ENCODE data around the gene GNG13.
"Not testable (repeated sequence)": the region's sequence is repeated elsewhere in the genome, so short reads cannot be mapped to it uniquely, and the experiment has no call there.

Gene GNG13

DNA sequence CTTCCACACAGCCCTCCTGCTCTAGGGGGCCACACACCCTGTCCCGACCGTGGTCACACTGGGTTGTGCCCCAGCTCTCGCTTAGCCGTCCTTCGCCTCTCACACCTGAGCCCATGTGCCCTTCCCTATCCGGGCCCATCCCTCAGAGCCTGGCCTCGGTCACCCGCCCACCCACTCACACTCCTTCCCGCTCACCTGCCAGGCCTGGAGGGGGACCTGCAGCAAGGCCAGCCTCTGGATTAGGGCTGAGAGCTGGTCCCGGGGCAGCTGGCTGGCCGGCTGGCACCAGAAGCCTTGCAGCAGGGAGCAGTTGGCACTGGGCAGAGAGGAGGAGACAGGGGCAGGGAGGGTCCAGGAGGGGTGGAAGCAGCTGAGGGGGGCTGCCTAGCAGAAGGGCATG lies 22.1 kb downstream of the GNG13 start:
- no peak for DNase-seq (ENCODE audit: low read depth, low spot score)
- Histone ChIP-seq H3K4me3 (ENCODE audit: low read length) (no peak overlapping the region), H3K27ac (ENCODE audit: low read length) (no peak overlapping the region), H3K9me3 (ENCODE audit: control insufficient read depth, insufficient read depth, low read length) (no peaks in the 10 kb centered on the region), H3K36me3 (ENCODE audit: control insufficient read depth, insufficient read depth, low read length) (peaks cover 3% of the 10 kb centered on the region; the same call in 1 of the 2 replicates), H3K27me3 (ENCODE audit: control insufficient read depth, insufficient read depth, low read length) (no peaks in the 10 kb centered on the region), H3K4me1 (ENCODE audit: control insufficient read depth, insufficient read depth, low read length) (no peaks in the 10 kb centered on the region; the same call in 1 of the 2 replicates)
- no CpG with 5 or more reads among the region's 11 CpGs for WGBS (ENCODE audit: insufficient coverage, insufficient read length)

DNA sequence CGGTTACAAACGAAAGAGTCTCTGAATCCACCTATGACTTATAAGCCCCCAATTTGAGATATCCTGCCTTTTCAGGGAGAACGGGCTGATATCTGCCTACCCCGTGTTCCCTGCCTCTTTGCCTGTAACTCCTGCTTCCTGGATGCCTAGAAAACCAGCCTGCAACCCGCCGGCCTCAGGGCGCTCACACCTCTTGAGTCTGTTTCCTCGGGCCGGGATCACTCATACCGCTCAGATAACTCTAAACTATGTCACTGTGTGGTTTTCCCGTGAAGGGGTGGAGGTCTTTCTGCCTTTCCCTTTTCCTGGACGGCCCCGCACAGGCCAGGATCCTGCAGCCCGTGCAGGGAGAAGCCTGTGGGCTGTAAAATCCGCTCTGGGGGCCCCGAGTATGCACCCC lies 22.7 kb downstream of the GNG13 start:
- Histone ChIP-seq H3K4me1 (ENCODE audit: control insufficient read depth, insufficient read depth, low read length) (no peaks in the 10 kb centered on the region; the same call in 1 of the 2 replicates), H3K9me3 (ENCODE audit: control insufficient read depth, insufficient read depth, low read length) (no peaks in the 10 kb centered on the region), H3K4me3 (ENCODE audit: low read length) (no peak overlapping the region)

DNA sequence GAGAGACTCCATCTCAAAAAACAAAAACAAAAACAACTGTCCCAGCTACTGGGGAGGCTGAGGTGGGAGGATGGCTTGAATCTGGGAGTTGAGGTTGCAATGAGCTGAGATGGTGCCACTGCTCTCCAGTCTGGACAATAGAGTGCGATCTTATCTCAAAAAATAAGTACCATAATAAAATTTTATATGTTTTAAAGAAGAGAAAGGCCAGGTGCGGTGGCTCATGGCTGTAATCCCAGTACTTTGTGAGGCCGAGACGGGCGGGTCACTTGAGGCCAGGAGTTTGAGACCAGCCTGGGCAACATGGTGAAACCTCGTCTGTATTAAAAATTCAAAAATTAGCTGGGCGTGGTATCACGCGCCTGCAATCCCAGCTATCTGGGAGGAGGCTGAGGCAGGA lies 23.7 kb downstream of the GNG13 start:
- DNase-seq (ENCODE audit: low read depth, low spot score), result no peak
- H3K36me3 ChIP-seq (ENCODE audit: control insufficient read depth, insufficient read depth, low read length), result peaks cover 3% of the 10 kb centered on the region; the same call in 1 of the 2 replicates
- H3K4me1 ChIP-seq (ENCODE audit: control insufficient read depth, insufficient read depth, low read length), result no peaks in the 10 kb centered on the region; the same call in 1 of the 2 replicates
- WGBS (ENCODE audit: insufficient coverage, insufficient read length), result no CpG with 5 or more reads among the region's 9 CpGs
- no peak overlapping the region for H3K4me3 ChIP-seq (ENCODE audit: low read length)
- H3K27me3 ChIP-seq (ENCODE audit: control insufficient read depth, insufficient read depth, low read length), result no peaks in the 10 kb centered on the region
- no peak overlapping the region for H3K27ac ChIP-seq (ENCODE audit: low read length)
- H3K9me3 ChIP-seq (ENCODE audit: control insufficient read depth, insufficient read depth, low read length), result no peaks in the 10 kb centered on the region

More for the DNA sequence above, 22.7 kb downstream of the GNG13 start:
- H3K27ac ChIP-seq (ENCODE audit: low read length), result no peak overlapping the region
- WGBS (ENCODE audit: insufficient coverage, insufficient read length), result no CpG with 5 or more reads among the region's 16 CpGs
- H3K36me3 ChIP-seq (ENCODE audit: control insufficient read depth, insufficient read depth, low read length), result peaks cover 3% of the 10 kb centered on the region; the same call in 1 of the 2 replicates
- H3K27me3 ChIP-seq (ENCODE audit: control insufficient read depth, insufficient read depth, low read length), result no peaks in the 10 kb centered on the region
- DNase-seq (ENCODE audit: low read depth, low spot score), result no peak

DNA sequence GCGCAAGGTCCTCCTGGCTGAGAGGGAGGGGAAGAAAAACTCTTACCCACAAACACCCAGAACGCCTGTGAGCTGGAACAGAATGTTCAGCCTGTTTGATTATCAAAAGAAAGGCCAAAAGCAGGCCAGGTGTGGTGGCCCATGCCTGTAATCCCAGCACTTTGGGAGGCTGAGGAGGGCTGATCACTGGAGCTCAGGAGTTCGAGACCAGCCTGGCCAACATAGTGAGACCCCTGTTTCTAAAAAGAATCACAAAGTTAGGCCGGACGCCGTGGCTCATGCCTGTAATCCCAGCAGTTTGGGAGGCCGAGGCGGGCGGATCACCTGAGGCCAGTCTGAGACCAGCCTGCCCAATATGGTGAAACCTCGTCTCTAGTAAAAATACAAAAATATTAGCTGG lies 24.2 kb downstream of the GNG13 start:
- WGBS (ENCODE audit: insufficient coverage, insufficient read length), result no CpG with 5 or more reads among the region's 10 CpGs
- H3K27me3 ChIP-seq (ENCODE audit: control insufficient read depth, insufficient read depth, low read length); DNase-seq (ENCODE audit: low read depth, low spot score); H3K4me1 ChIP-seq (ENCODE audit: control insufficient read depth, insufficient read depth, low read length); H3K4me3 ChIP-seq (ENCODE audit: low read length); H3K9me3 ChIP-seq (ENCODE audit: control insufficient read depth, insufficient read depth, low read length); H3K27ac ChIP-seq (ENCODE audit: low read length); H3K36me3 ChIP-seq (ENCODE audit: control insufficient read depth, insufficient read depth, low read length): not testable (repeated sequence)

DNA sequence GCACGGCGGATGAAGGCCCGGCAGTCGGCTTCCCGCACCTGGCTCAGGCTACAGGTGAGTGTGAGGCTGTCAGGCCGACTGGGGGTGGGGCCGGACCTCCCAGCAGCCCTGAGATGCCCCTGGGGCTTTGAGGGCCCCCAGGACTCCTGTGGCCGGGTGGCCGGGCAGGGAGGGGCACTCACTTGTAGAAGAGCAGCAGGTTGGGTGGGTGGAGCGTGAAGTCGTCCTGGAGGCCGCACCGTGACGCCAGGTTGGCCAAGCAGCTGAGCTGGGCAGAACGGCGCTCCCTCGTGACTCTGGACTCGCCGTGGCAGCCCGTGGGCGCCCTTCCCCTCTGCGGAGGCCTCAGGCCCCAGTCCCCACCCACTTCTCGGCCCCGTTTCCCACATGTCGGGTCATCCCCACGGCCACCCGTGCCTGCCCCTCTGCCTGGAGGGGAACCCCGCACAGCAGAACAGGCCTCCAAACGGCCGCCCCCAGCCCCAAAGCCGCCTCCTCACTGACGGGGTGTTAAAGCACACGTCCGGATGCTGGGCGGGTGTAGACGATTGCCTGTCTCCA lies 25.2 kb downstream of the GNG13 start:
- H3K9me3 ChIP-seq (ENCODE audit: control insufficient read depth, insufficient read depth, low read length), result no peaks in the 10 kb centered on the region
- no peaks in the 10 kb centered on the region; the same call in 1 of the 2 replicates for H3K4me1 ChIP-seq (ENCODE audit: control insufficient read depth, insufficient read depth, low read length)
- no peak overlapping the region; the same call in 1 of the 2 replicates for H3K4me3 ChIP-seq (ENCODE audit: low read length)
- no peaks in the 10 kb centered on the region for H3K27me3 ChIP-seq (ENCODE audit: control insufficient read depth, insufficient read depth, low read length)
- WGBS (ENCODE audit: insufficient coverage, insufficient read length), result no CpG with 5 or more reads among the region's 36 CpGs
- no peak overlapping the region for H3K27ac ChIP-seq (ENCODE audit: low read length)
- H3K36me3 ChIP-seq (ENCODE audit: control insufficient read depth, insufficient read depth, low read length), result peaks cover 3% of the 10 kb centered on the region; the same call in 1 of the 2 replicates
- DNase-seq (ENCODE audit: low read depth, low spot score), result no peak

DNA sequence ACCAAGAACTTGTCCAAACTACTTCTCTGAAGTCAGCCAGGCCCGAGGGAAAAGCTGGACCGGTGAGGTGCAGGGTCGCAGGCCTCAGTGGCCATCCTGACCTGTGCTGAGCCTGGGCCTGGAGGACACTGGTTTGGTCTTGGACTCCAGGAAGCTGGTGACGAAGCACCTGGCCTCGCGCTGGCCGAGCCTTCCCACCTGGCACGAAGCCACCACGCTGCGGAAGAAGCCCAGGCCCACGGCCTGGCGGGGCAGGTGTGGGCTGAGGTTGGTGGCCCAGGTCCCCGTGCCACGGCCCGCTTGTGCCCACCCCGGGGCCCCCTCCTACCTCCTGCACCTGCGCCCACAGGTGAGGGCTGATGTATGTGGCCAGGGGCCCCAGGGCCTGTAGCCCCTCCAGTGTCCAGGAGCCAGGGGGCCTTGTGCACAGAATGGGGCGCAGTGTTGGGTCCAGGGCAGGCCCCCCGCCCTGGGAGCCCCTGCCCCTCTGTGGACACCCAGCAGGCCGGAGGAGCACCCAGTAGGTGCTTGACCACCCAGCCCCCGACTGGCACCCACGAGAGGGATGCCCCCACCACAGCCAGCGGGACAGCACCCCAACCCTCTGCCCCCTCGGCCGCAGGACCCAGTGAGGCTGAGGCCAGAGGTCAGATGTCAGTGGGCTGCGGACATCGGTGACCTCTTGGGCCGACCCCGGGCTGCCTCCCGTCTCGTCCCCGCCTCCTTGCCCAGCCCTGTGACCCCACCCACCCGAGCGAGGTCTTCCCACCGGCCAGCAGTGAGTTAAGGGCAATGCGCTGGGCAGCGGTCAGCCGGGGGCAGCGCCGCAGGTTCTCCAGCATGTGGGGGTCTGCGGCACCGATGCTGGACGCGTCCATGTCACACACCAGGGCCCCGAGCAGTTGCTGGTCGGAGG lies 26.2 kb downstream of the GNG13 start:
- no peaks in the 10 kb centered on the region for H3K9me3 ChIP-seq (ENCODE audit: control insufficient read depth, insufficient read depth, low read length)
- H3K27me3 ChIP-seq (ENCODE audit: control insufficient read depth, insufficient read depth, low read length), result no peaks in the 10 kb centered on the region
- no CpG with 5 or more reads among the region's 46 CpGs for WGBS (ENCODE audit: insufficient coverage, insufficient read length)
- H3K4me1 ChIP-seq (ENCODE audit: control insufficient read depth, insufficient read depth, low read length), result no peaks in the 10 kb centered on the region; the same call in 1 of the 2 replicates
- peaks cover 3% of the 10 kb centered on the region; the same call in 1 of the 2 replicates for H3K36me3 ChIP-seq (ENCODE audit: control insufficient read depth, insufficient read depth, low read length)
- no peak overlapping the region; the same call in 1 of the 2 replicates for H3K4me3 ChIP-seq (ENCODE audit: low read length)
- no peak for DNase-seq (ENCODE audit: low read depth, low spot score)
- no peak overlapping the region for H3K27ac ChIP-seq (ENCODE audit: low read length)

DNA sequence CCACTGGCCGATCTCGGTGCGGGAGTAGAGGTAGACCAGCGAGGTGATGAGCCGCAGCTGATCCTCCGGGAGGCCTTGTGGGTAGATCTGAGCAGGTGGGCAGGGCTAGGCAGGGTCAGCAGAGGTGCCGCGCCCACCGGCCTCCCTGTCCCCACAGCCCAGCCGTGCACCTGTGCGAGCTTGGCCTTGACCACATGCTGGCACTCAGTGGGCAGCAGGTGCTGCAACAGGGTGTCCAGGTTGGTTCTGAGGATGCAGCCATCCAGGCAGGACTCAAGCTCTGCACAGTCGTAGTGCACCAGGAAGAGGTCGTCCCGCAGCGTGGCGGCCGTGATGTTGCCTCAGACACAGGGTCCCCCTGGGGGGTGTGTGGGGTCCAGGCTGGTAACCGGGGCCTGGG lies 27.6 kb downstream of the GNG13 start:
- H3K27me3 ChIP-seq (ENCODE audit: control insufficient read depth, insufficient read depth, low read length), result no peaks in the 10 kb centered on the region
- WGBS (ENCODE audit: insufficient coverage, insufficient read length), result no CpG with 5 or more reads among the region's 18 CpGs
- no peak overlapping the region for H3K4me3 ChIP-seq (ENCODE audit: low read length)
- no peaks in the 10 kb centered on the region for H3K9me3 ChIP-seq (ENCODE audit: control insufficient read depth, insufficient read depth, low read length)
- DNase-seq (ENCODE audit: low read depth, low spot score), result no peak
- H3K4me1 ChIP-seq (ENCODE audit: control insufficient read depth, insufficient read depth, low read length), result no peaks in the 10 kb centered on the region; the same call in 1 of the 2 replicates
- H3K36me3 ChIP-seq (ENCODE audit: control insufficient read depth, insufficient read depth, low read length), result peaks cover 3% of the 10 kb centered on the region; the same call in 1 of the 2 replicates
- no peak overlapping the region for H3K27ac ChIP-seq (ENCODE audit: low read length)

DNA sequence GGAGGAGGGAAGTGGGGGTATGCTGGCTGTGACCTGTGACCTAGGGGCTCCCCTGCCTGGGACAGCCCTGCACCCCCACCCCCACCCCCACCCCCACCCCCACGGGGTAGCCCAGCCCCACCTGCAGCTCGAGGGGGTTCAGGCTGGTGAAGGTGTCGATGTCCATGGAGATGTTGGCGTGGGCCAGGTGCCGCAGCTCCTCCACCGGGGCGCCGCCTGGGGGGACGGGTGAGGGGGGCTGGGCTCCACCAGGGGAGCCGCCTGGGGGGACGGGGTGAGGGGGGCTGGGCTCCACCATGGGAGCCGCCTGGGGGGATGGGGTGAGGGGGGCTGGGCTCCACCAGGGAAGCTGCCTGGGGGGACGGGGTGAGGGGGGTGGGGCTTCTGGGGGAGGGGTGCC lies 30.1 kb downstream of the GNG13 start:
- peaks cover 3% of the 10 kb centered on the region; the same call in 1 of the 2 replicates for H3K36me3 ChIP-seq (ENCODE audit: control insufficient read depth, insufficient read depth, low read length)
- H3K4me3 ChIP-seq (ENCODE audit: low read length), result no peak overlapping the region
- H3K27me3 ChIP-seq (ENCODE audit: control insufficient read depth, insufficient read depth, low read length), result no peaks in the 10 kb centered on the region
- no peaks in the 10 kb centered on the region for H3K9me3 ChIP-seq (ENCODE audit: control insufficient read depth, insufficient read depth, low read length)
- no CpG with 5 or more reads among the region's 13 CpGs for WGBS (ENCODE audit: insufficient coverage, insufficient read length)
- no peak overlapping the region for H3K27ac ChIP-seq (ENCODE audit: low read length)
- no peak for DNase-seq (ENCODE audit: low read depth, low spot score)
- H3K4me1 ChIP-seq (ENCODE audit: control insufficient read depth, insufficient read depth, low read length), result no peaks in the 10 kb centered on the region; the same call in 1 of the 2 replicates

DNA sequence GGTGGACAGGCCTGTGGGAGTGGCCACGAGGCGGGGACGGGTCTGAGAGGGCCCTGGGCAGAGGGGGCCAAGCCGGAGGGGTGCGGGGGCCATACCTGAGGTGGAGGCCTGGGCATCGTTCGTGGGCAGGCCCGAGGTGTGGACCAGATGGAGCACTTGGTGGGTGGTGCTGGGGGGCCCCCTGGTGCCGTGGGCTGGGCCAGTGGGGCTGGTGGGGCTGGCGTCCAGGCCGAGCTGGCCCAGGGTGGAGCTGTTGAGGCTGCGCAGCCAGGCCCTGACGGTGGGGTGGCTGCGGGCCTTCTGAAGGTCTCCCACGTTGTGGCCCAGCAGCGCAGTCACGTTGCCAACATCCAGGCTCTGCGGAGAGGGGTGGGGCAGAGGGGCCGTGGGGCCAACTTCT lies 30.6 kb downstream of the GNG13 start:
- Histone ChIP-seq H3K4me1 (ENCODE audit: control insufficient read depth, insufficient read depth, low read length) (no peaks in the 10 kb centered on the region; the same call in 1 of the 2 replicates), H3K9me3 (ENCODE audit: control insufficient read depth, insufficient read depth, low read length) (no peaks in the 10 kb centered on the region), H3K27ac (ENCODE audit: low read length) (no peak overlapping the region), H3K36me3 (ENCODE audit: control insufficient read depth, insufficient read depth, low read length) (peaks cover 3% of the 10 kb centered on the region; the same call in 1 of the 2 replicates), H3K27me3 (ENCODE audit: control insufficient read depth, insufficient read depth, low read length) (no peaks in the 10 kb centered on the region), H3K4me3 (ENCODE audit: low read length) (no peak overlapping the region)
- DNase-seq (ENCODE audit: low read depth, low spot score), result no peak
- no CpG with 5 or more reads among the region's 19 CpGs for WGBS (ENCODE audit: insufficient coverage, insufficient read length)

DNA sequence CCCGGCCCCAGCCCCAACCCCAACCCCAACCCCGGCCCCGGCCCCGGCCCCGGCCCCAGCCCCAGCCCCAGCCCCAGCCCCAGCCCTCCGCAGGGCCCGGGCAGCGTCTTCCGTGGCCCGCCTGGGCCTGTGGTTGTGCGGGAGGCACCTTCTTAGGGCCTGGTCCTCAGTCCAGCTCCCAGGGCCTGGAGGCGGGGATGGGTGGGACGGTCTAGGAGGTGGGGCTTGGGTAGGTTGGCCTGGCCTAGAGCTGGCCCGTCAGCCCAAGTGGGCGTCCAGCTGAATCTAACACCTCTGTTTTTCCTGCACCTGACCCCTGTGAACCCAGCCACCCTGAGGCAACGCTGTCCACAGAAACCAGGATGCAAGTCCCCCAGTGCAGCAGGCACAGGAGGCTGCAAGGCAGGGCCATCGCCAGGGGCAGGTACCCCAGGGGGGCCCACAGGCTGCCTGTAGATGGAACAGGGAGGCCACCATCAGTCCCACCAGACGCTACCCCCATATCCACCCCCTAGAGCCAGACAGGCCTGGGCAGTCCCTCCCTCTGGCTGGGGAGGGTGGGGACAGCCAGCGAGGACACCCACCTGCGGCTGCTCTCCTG lies 31.2 kb downstream of the GNG13 start:
- Histone ChIP-seq H3K27me3 (ENCODE audit: control insufficient read depth, insufficient read depth, low read length) (no peaks in the 10 kb centered on the region), H3K4me1 (ENCODE audit: control insufficient read depth, insufficient read depth, low read length) (no peaks in the 10 kb centered on the region)

More for the DNA sequence above, 31.2 kb downstream of the GNG13 start:
- DNase-seq (ENCODE audit: low read depth, low spot score), result no peak
- H3K9me3 ChIP-seq (ENCODE audit: control insufficient read depth, insufficient read depth, low read length), result no peaks in the 10 kb centered on the region
- no peak overlapping the region for H3K27ac ChIP-seq (ENCODE audit: low read length)
- no peaks in the 10 kb centered on the region; the same call in 1 of the 2 replicates for H3K36me3 ChIP-seq (ENCODE audit: control insufficient read depth, insufficient read depth, low read length)
- WGBS (ENCODE audit: insufficient coverage, insufficient read length), result no CpG with 5 or more reads among the region's 20 CpGs
- H3K4me3 ChIP-seq (ENCODE audit: low read length), result no peak overlapping the region

Data from iPS DF 6.9 (cell line).